IMR-90 (cell line): ENCODE results near the gene SLC6A6. TPM values are rescaled to one million over a fixed set of nuclear protein-coding genes. Genes with fewer than 3 reads are reported as not detected.

Source experiments
- ATAC-seq: fragments of 200-7000 bp; cut with Tn5 transposase; 2 replicates; pipeline ENCODE4 v1.9.1; 2020; ENCODE audit warnings: low read depth, mild to moderate bottlenecking, moderate library complexity
- BruUV-seq: library from RNA; stranded (reverse); fragments of 400-500 nt; replicated peaks from 2 replicates; lab custom pipeline; 2021; lab: Mats Ljungman, UMichigan
- CTCF ChIA-PET: fragments of 300-600 bp; formaldehyde crosslinking; extraction: SDS; loops from one replicate; lab custom pipeline; 2021; ENCODE audit warnings: antibody characterized with exemption; lab: Yijun Ruan, JAX
- POLR2A ChIA-PET: fragments of 300-600 bp; sonication (Branson Sonifier 250); formaldehyde crosslinking; loops from one replicate; lab custom pipeline; 2022; ENCODE audit warnings: antibody characterized with exemption; ENCODE audit not compliant: unreplicated experiment; lab: Charles Lee
- DNase-seq: peaks from one replicate; pipeline ENCODE4 v3.0.0; 2013
- H2AFZ ChIP-seq: replicated peaks from 2 replicates; pipeline ENCODE3; 2013; ENCODE audit warnings: low read length, mild to moderate bottlenecking; ENCODE audit not compliant: poor library complexity
- H2AK5ac ChIP-seq: 2 replicates; pipeline ENCODE4 v1.6.1; 2013; ENCODE audit warnings: low read depth, low read length, inconsistent platforms
- H2AK9ac ChIP-seq: replicated peaks from 2 replicates; pipeline ENCODE3; 2013; ENCODE audit warnings: mild to moderate bottlenecking, low read depth, low read length, moderate library complexity; ENCODE audit not compliant: poor library complexity
- H2BK120ac ChIP-seq: 2 replicates; pipeline ENCODE4 v1.6.1; 2013; ENCODE audit warnings: low read depth, low read length, inconsistent platforms
- H2BK15ac ChIP-seq: 3 replicates; pipeline ENCODE4 v1.6.1; 2013; ENCODE audit warnings: low read depth, low read length, inconsistent platforms
- H2BK20ac ChIP-seq: 2 replicates; pipeline ENCODE4 v1.6.1; 2013; ENCODE audit warnings: low read depth, mild to moderate bottlenecking, inconsistent platforms, low read length, moderate library complexity
- H2BK5ac ChIP-seq: 2 replicates; pipeline ENCODE4 v1.6.1; 2013; ENCODE audit warnings: mild to moderate bottlenecking, low read depth, low read length, inconsistent platforms; ENCODE audit not compliant: poor library complexity, severe bottlenecking
- H3K14ac ChIP-seq: replicated peaks from 2 replicates; pipeline ENCODE4 v1.6.1; 2013; ENCODE audit warnings: low read depth, low read length, inconsistent platforms
- H3K18ac ChIP-seq: 2 replicates; pipeline ENCODE4 v1.6.1; 2013; ENCODE audit warnings: low read depth, low read length, control low read depth
- H3K23ac ChIP-seq: 2 replicates; pipeline ENCODE4 v1.6.1; 2013; ENCODE audit warnings: low read depth, low read length, inconsistent platforms
- H3K27ac ChIP-seq: 2 replicates; pipeline ENCODE4 v1.5.1; 2013; ENCODE audit warnings: mild to moderate bottlenecking, control low read depth, low read length; ENCODE audit not compliant: insufficient read depth
- H3K27me3 ChIP-seq: 2 replicates; pipeline ENCODE4 v1.6.1; 2013; ENCODE audit warnings: low read length; ENCODE audit not compliant: control insufficient read depth, insufficient read depth
- H3K36me3 ChIP-seq: 2 replicates; pipeline ENCODE4 v1.6.1; 2013; ENCODE audit warnings: low read length, mixed read lengths; ENCODE audit not compliant: control insufficient read depth, insufficient read depth
- H3K4ac ChIP-seq: 2 replicates; pipeline ENCODE4 v1.6.1; 2013; ENCODE audit warnings: low read depth, low read length, inconsistent platforms
- H3K4me1 ChIP-seq: 2 replicates; pipeline ENCODE4 v1.6.1; 2013; ENCODE audit warnings: low read length, mixed read lengths; ENCODE audit not compliant: control insufficient read depth, insufficient read depth
- H3K4me2 ChIP-seq: 2 replicates; pipeline ENCODE4 v1.6.1; 2013; ENCODE audit warnings: low read depth, mild to moderate bottlenecking, control low read depth, low read length, moderate library complexity
- H3K4me3 ChIP-seq: 2 replicates; pipeline ENCODE4 v1.5.1; 2013; ENCODE audit warnings: low read depth, mild to moderate bottlenecking, control low read depth, low read length, moderate library complexity; ENCODE audit not compliant: insufficient read depth
- H3K56ac ChIP-seq: 2 replicates; pipeline ENCODE4 v1.6.1; 2013; ENCODE audit warnings: low read length, inconsistent platforms; ENCODE audit not compliant: insufficient read depth; ENCODE audit errors: extremely low read depth
- H3K79me1 ChIP-seq, 2 experiments: 2 replicates each; pipeline ENCODE4 v1.6.1; 2013; ENCODE audit warnings: low read length in 2 of 2, inconsistent platforms in 1 of 2, low read depth in 1 of 2
- H3K9ac ChIP-seq: 2 replicates; pipeline ENCODE4 v1.6.1; 2013; ENCODE audit warnings: low read depth, low read length, control low read depth
- H3K9me1 ChIP-seq: 2 replicates; pipeline ENCODE4 v1.6.1; 2013; ENCODE audit warnings: low read length, inconsistent platforms; ENCODE audit not compliant: insufficient read depth
- H3K9me3 ChIP-seq: 2 replicates; pipeline ENCODE4 v1.6.1; 2013; ENCODE audit warnings: low read length; ENCODE audit not compliant: control insufficient read depth, insufficient read depth
- H4K20me1 ChIP-seq: 2 replicates; pipeline ENCODE4 v1.6.1; 2013; ENCODE audit warnings: low read length, inconsistent platforms; ENCODE audit not compliant: insufficient read depth
- H4K5ac ChIP-seq: 2 replicates; pipeline ENCODE4 v1.6.1; 2013; ENCODE audit warnings: mild to moderate bottlenecking, low read depth, low read length, control low read depth
- H4K8ac ChIP-seq, 2 experiments: 2 replicates each; pipeline ENCODE4 v1.6.1; 2013; ENCODE audit warnings: low read depth in 2 of 2, low read length in 2 of 2, control low read depth in 1 of 2, inconsistent platforms in 1 of 2
- H4K91ac ChIP-seq: 2 replicates; pipeline ENCODE4 v1.6.1; 2013; ENCODE audit warnings: low read depth, low read length, inconsistent platforms; ENCODE audit not compliant: insufficient read depth
- BHLHE40 ChIP-seq: fragments of 150-350 bp; IDR thresholded peaks from 2 replicates; pipeline ENCODE4 v1.6.1; 2016; ENCODE audit warnings: mild to moderate bottlenecking, low read depth, low read length
- CEBPB ChIP-seq: IDR thresholded peaks from 2 replicates; pipeline ENCODE4 v1.6.1; 2012; ENCODE audit warnings: low read depth, low read length, improper control_type of control experiment
- CHD1 ChIP-seq: IDR thresholded peaks from 2 replicates; pipeline ENCODE4 v1.6.1; 2012; ENCODE audit warnings: low read depth, low read length, improper control_type of control experiment
- ELK1 ChIP-seq: fragments of 150-350 bp; IDR thresholded peaks from 2 replicates; pipeline ENCODE4 v1.6.1; 2016; ENCODE audit warnings: low read depth, mild to moderate bottlenecking, low read length, moderate library complexity, borderline replicate concordance
- FOS ChIP-seq: fragments of 150-350 bp; IDR thresholded peaks from 2 replicates; pipeline ENCODE4 v1.6.1; 2016; ENCODE audit warnings: low read depth, low read length
- MAFK ChIP-seq: IDR thresholded peaks from 2 replicates; pipeline ENCODE4 v1.6.1; 2012; ENCODE audit warnings: low read depth, low read length, improper control_type of control experiment
- MAZ ChIP-seq: IDR thresholded peaks from 2 replicates; pipeline ENCODE4 v1.6.1; 2012; ENCODE audit warnings: low read depth, mild to moderate bottlenecking, low read length, improper control_type of control experiment, moderate library complexity, borderline replicate concordance
- MXI1 ChIP-seq: IDR thresholded peaks from 2 replicates; pipeline ENCODE4 v1.6.1; 2012; ENCODE audit warnings: low read depth, mild to moderate bottlenecking, low read length, moderate library complexity, borderline replicate concordance
- NFE2L2 ChIP-seq: fragments of 150-350 bp; IDR thresholded peaks from 2 replicates; pipeline ENCODE4 v1.6.1; 2016; ENCODE audit warnings: low read depth, mild to moderate bottlenecking, low read length
- POLR2A ChIP-seq: IDR thresholded peaks from 2 replicates; pipeline ENCODE4 v1.6.1; 2012; ENCODE audit warnings: mild to moderate bottlenecking, low read depth, low read length
- RAD21 ChIP-seq: IDR thresholded peaks from 2 replicates; pipeline ENCODE4 v1.6.1; 2012; ENCODE audit warnings: low read length, improper control_type of control experiment
- RCOR1 ChIP-seq: IDR thresholded peaks from 2 replicates; pipeline ENCODE4 v1.6.1; 2012; ENCODE audit warnings: mild to moderate bottlenecking, low read length, improper control_type of control experiment; ENCODE audit not compliant: insufficient replicate concordance
- RFX5 ChIP-seq: IDR thresholded peaks from 2 replicates; pipeline ENCODE4 v1.8.0; 2012; ENCODE audit warnings: low read depth, mild to moderate bottlenecking, low read length, moderate library complexity
- SMC3 ChIP-seq: fragments of 150-350 bp; IDR thresholded peaks from 2 replicates; pipeline ENCODE4 v1.6.1; 2016; ENCODE audit warnings: low read depth, mild to moderate bottlenecking, antibody characterized with exemption, low read length, moderate library complexity
- USF2 ChIP-seq: fragments of 150-350 bp; IDR thresholded peaks from 2 replicates; pipeline ENCODE4 v1.6.1; 2017; ENCODE audit warnings: mild to moderate bottlenecking, antibody characterized with exemption, low read length, low read depth
- WGBS, 2 experiments: methylation state at CpG; one replicate each; pipeline versions ENCODE4 v1.1.5 to v1.1.7; 2013; ENCODE audit warnings: missing lambda C conversion rate in 2 of 2; ENCODE audit not compliant: insufficient read length in 1 of 2; ENCODE audit errors: extremely low coverage in 2 of 2; 5-methylcytosine and 5-hydroxymethylcytosine counted together
- dilution Hi-C: fragments of 300-500 bp; cut with HindIII; formaldehyde crosslinking; loops from one replicate; pipeline ENCODE4 v1.14.3; 2018; ENCODE audit warnings: low sequenced_read_pairs; ENCODE audit not compliant: unreplicated experiment
- in situ Hi-C: fragments of 300-500 bp; cut with MboI; formaldehyde crosslinking; loops from 3 replicates; pipeline ENCODE4 v1.14.3; 2019; ENCODE audit warnings: low sequenced_read_pairs, inconsistent platforms, mixed read lengths
- intact Hi-C: fragments of 100-400 bp; cut with micrococcal nuclease; formaldehyde crosslinking; loops from 2 replicates; pipeline ENCODE4 v1.10.0; 2022
- polyA plus RNA-seq, 3 experiments: library from polyadenylated mRNA; depleted of rRNA; stranded (reverse); fragments of >200 nt; gene quantifications; 2 replicates each; pipeline ENCODE4 v1.2.3, GENCODE V29; 2012; ENCODE audit warnings: low replicate concordance in 1 of 3
- total RNA-seq: library from RNA; depleted of rRNA; stranded (reverse); fragments of >200 nt; gene quantifications from 2 replicates; pipeline ENCODE4 v1.2.3, GENCODE V29; 2012

SLC6A6 gene
- total and polyA plus RNA-seq, 2 of the 4 experiments (the other 2 are of a cell fraction) = 29.9 to 39.4 TPM

- WGBS, 2 experiments = 86% methylated on average over 1 of the region's 6 CpGs; no CpG with 5 or more reads in 1 of the 2 experiments
- Histone ChIP-seq H3K23ac (no peak overlapping the region), H4K20me1 (peaks cover 57% of the 10 kb centered on the region), H2AFZ (no peak overlapping the region), H2AK5ac (0 out of 2 replicates have a peak overlapping the region, but pooled peaks have one; percentile 18), H4K5ac (no peak overlapping the region), H2BK5ac (no peak overlapping the region), H3K36me3 (peaks cover 38% of the 10 kb centered on the region), H3K27me3 (no peaks in the 10 kb centered on the region), H3K4me3 (no peak overlapping the region), H3K27ac (no peak overlapping the region), H3K9me1 (peaks cover 31% of the 10 kb centered on the region), H3K4ac (peak overlapping the region; percentile 87; the same call in 1 of the 2 replicates), H3K56ac (no peak overlapping the region), H4K8ac (no peak overlapping the region), H3K4me2 (no peak overlapping the region), H2BK15ac (no peak overlapping the region), H4K91ac (0 out of 2 replicates have a peak overlapping the region, but pooled peaks have one; percentile 55), H3K9me3 (no peaks in the 10 kb centered on the region), H3K79me1 (peaks cover 51 to 91% of the 10 kb centered on the region in 2 experiments), H2AK9ac (no peak overlapping the region), H3K4me1 (peaks cover 32% of the 10 kb centered on the region), H2BK120ac (no peak overlapping the region), H2BK20ac (no peak overlapping the region; the same call in 1 of the 2 replicates), H3K18ac (no peak overlapping the region), H3K14ac (no peak overlapping the region; the same call in 1 of the 2 replicates), H3K9ac (no peak overlapping the region)
- intact Hi-C loops = no loop called here
- in situ Hi-C loops = no loop called here
- CTCF ChIA-PET = no interaction called here
- ATAC-seq (no peak), DNase-seq (no peak)
- no TSS peak for BruUV-seq
- POLR2A ChIA-PET = no interaction called here
- dilution Hi-C loops = no loop called here
- TF ChIP-seq RAD21 (no peak), CHD1 (no peak), RCOR1 (no peak), MAFK (no peak), MAZ (no peak), USF2 (no peak), POLR2A (no peak), MXI1 (no peak), CEBPB (no peak), FOS (no peak), NFE2L2 (no peak), SMC3 (no peak), ELK1 (no peak), RFX5 (no peak), BHLHE40 (no peak)
Observed at GRCh38 chr3:14416453-14416852, 14.0 kb downstream of the SLC6A6 start.
